Measurements from ENCODE around the gene AJM1. TPM values are rescaled to one million over a fixed set of nuclear protein-coding genes. Genes with fewer than 3 reads are reported as not detected.

Gene AJM1
- total RNA-seq, 1 donor from 2014 or later: 4.1 TPM

Other genes starting within 250 kb of the AJM1 start
- 42.3 TPM for gene EGFL7, start 179.6 kb upstream of the AJM1 start, total RNA-seq
- 213 TPM for gene AGPAT2, start 155.0 kb upstream of the AJM1 start, total RNA-seq
- gene DIPK1B, start 129.9 kb upstream of the AJM1 start, total RNA-seq: 3.0 TPM
- 0.15 TPM for gene LCN10, start 99.5 kb upstream of the AJM1 start, total RNA-seq
- gene LCN6, start 94.0 kb upstream of the AJM1 start, total RNA-seq: not detected
- not detected for gene LCN8, start 84.2 kb upstream of the AJM1 start, total RNA-seq
- not detected for gene LCN15, start 78.0 kb upstream of the AJM1 start, total RNA-seq
- gene TMEM141, start 51.1 kb upstream of the AJM1 start, total RNA-seq: 55.1 TPM
- gene CCDC183, start 46.1 kb upstream of the AJM1 start, total RNA-seq: 0.75 TPM
- gene RABL6, start 34.5 kb upstream of the AJM1 start, total RNA-seq: 18.4 TPM
- gene PHPT1, start 6.9 kb downstream of the AJM1 start, total RNA-seq: 58.2 TPM
- 28.6 TPM for gene MAMDC4, start 9.9 kb downstream of the AJM1 start, total RNA-seq
- 232 TPM for gene EDF1, start 23.8 kb downstream of the AJM1 start, total RNA-seq
- 7.4 TPM for gene TRAF2, start 44.0 kb downstream of the AJM1 start, total RNA-seq
- gene FBXW5, start 102.3 kb downstream of the AJM1 start, total RNA-seq: 112 TPM
- gene C8G, start 102.8 kb downstream of the AJM1 start, total RNA-seq: 411 TPM
- 30.3 TPM for gene LCN12, start 109.8 kb downstream of the AJM1 start, total RNA-seq
- 5.2 TPM for gene PTGDS, start 135.0 kb downstream of the AJM1 start, total RNA-seq
- gene LCNL1, start 140.5 kb downstream of the AJM1 start, total RNA-seq: not detected
- gene PAXX, start 149.9 kb downstream of the AJM1 start, total RNA-seq: 27.3 TPM
- not detected for gene CLIC3, start 154.1 kb downstream of the AJM1 start, total RNA-seq
- 61.2 TPM for gene ABCA2, start 185.8 kb downstream of the AJM1 start, total RNA-seq
- gene FUT7, start 189.6 kb downstream of the AJM1 start, total RNA-seq: 0.08 TPM
- 16.6 TPM for gene NPDC1, start 203.7 kb downstream of the AJM1 start, total RNA-seq
- 1.7 TPM for gene ENTPD2, start 211.6 kb downstream of the AJM1 start, total RNA-seq
- gene SAPCD2, start 228.1 kb downstream of the AJM1 start, total RNA-seq: 0.15 TPM
- gene UAP1L1, start 235.0 kb downstream of the AJM1 start, total RNA-seq: 1.8 TPM
- 27.4 TPM for gene MAN1B1, start 244.5 kb downstream of the AJM1 start, total RNA-seq

Data from left lobe of liver (tissue), 1 donor.